Measurements from ENCODE around the gene SLC16A9. TPM values are rescaled to one million over a fixed set of nuclear protein-coding genes. Genes with fewer than 3 reads are reported as not detected.

The SLC16A9 gene
- total RNA-seq, 1 experiment from 2014 or later = 5.9 TPM

DNA sequence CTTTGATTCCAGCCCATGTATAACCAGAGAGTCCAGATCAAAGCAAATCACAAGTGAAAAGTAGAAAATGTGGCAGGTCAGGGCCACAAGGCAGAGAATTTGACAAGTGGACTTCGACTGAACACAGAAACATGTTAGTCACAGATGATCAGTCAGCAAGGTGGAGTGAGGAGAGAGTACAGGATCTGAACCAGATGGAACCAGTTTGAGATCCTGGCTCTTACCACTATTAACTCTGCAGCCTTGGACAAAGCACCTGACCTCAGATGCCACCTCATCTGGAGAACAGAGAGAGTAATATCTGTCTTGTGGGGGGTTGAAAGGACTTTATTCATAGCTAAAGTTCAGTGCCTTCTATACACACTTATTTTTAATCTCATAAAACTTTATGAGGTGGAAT lies 39.2 kb upstream of the SLC16A9 start:
- Histone ChIP-seq H3K4me3 (replicated peaks in 1 of 2; ENCODE audit: low read depth in 1 of 2, low read length in 2 of 2) (no peak overlapping the region), H3K4me1 (ENCODE audit: control insufficient read depth in 1 of 2, insufficient read depth in 2 of 2, low read length in 2 of 2) (no peaks in the 10 kb centered on the region), H3K27ac (ENCODE audit: low read depth, low read length) (no peak overlapping the region), H3K9ac (ENCODE audit: low read length) (no peak overlapping the region), H3K9me3 (ENCODE audit: control insufficient read depth in 1 of 2, insufficient read depth in 1 of 2, low read depth in 1 of 2, low read length in 2 of 2) (no peaks in the 10 kb centered on the region), H3K79me2 (ENCODE audit: insufficient read depth, low read length) (no peaks in the 10 kb centered on the region), H3K36me3 (ENCODE audit: control insufficient read depth in 1 of 2, insufficient read depth in 2 of 2, low read length in 2 of 2) (no peaks in the 10 kb centered on the region), H3K27me3 (ENCODE audit: insufficient read depth, low read length) (0 out of 2 replicates have a peak, but pooled peaks cover 9% of the 10 kb centered on the region), H4K20me1 (ENCODE audit: insufficient read depth) (no peaks in the 10 kb centered on the region), H3K9me2 (ENCODE audit: insufficient read depth) (no peaks in the 10 kb centered on the region), H3K4me2 (ENCODE audit: low read length) (no peak overlapping the region), H2AFZ (ENCODE audit: low read depth, low read length, poor library complexity, severe bottlenecking) (no peak overlapping the region)
- ChIA-PET CTCF (no interaction called here), POLR2A (no interaction called here), RAD21 (ENCODE audit: low non-redundant PET in 1 of 2, low total read pairs in 2 of 2, uncharacterized antibody in 2 of 2, unreplicated experiment in 2 of 2) (no interaction called here)
- intact Hi-C loops (cut with micrococcal nuclease) = no loop called here
- no peak for TF ChIP-seq SIN3A (IDR thresholded peaks at IDR 0.05; ENCODE audit: low read depth)
- no peak for TF ChIP-seq SP1 (IDR thresholded peaks at IDR 0.05; ENCODE audit: low read depth)
- no peak for TF ChIP-seq RAD21 (IDR thresholded peaks at IDR 0.05; ENCODE audit: low read depth)
- no peak for DNase-seq (ENCODE audit: low read depth, low spot score)
- ATAC-seq = no peak
- no TSS peak for BruUV-seq (replicated peaks)

DNA sequence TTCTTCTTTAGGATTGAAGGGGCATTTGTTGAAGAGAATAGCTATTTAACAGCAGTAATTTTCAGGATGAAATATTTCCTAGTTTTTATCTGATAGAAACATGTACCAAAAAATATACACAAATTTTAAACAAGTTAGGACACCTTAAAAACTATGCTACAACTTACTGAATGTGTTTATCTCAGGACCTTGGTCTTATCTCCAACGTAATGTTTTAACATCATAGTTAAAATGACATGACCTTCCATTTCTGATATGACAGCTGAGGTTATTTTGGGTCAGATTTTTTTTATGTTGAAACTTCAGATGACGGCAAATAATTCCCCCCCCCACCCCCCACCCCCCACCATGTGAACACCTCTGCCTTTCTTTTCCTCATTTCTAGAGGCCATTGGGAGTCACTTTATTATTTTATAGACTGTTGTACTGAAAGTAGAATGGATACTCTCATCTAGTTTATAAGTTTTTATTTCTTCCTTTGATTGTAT lies 35.6 kb upstream of the SLC16A9 start:
- RAD21 ChIA-PET (ENCODE audit: low non-redundant PET in 1 of 2, low total read pairs in 2 of 2, uncharacterized antibody in 2 of 2, unreplicated experiment in 2 of 2) = interaction anchor here in 1 of 2 experiments (0.7 kb wide), 1 partner anchor 96 kb away, joined by 3 read pairs; no protein-coding TSS in a partner anchor

More for the DNA sequence above, 35.6 kb upstream of the SLC16A9 start:
- Histone ChIP-seq H3K9ac (ENCODE audit: low read length) (no peak overlapping the region), H3K79me2 (ENCODE audit: insufficient read depth, low read length) (no peaks in the 10 kb centered on the region), H3K9me2 (ENCODE audit: insufficient read depth) (no peaks in the 10 kb centered on the region), H3K4me2 (ENCODE audit: low read length) (no peak overlapping the region), H3K27ac (ENCODE audit: low read depth, low read length) (no peak overlapping the region), H4K20me1 (ENCODE audit: insufficient read depth) (no peaks in the 10 kb centered on the region), H3K4me3 (replicated peaks in 1 of 2; ENCODE audit: low read depth in 1 of 2, low read length in 2 of 2) (no peak overlapping the region), H3K36me3 (ENCODE audit: control insufficient read depth in 1 of 2, insufficient read depth in 2 of 2, low read length in 2 of 2) (no peaks in the 10 kb centered on the region), H2AFZ (ENCODE audit: low read depth, low read length, poor library complexity, severe bottlenecking) (no peak overlapping the region), H3K4me1 (ENCODE audit: control insufficient read depth in 1 of 2, insufficient read depth in 2 of 2, low read length in 2 of 2) (no peaks in the 10 kb centered on the region), H3K9me3 (ENCODE audit: control insufficient read depth in 1 of 2, insufficient read depth in 1 of 2, low read depth in 1 of 2, low read length in 2 of 2) (no peaks in the 10 kb centered on the region), H3K27me3 (ENCODE audit: insufficient read depth, low read length) (no peaks in the 10 kb centered on the region)
- no peak for TF ChIP-seq JUND (IDR thresholded peaks at IDR 0.05)
- TF ChIP-seq, protein P1, sequence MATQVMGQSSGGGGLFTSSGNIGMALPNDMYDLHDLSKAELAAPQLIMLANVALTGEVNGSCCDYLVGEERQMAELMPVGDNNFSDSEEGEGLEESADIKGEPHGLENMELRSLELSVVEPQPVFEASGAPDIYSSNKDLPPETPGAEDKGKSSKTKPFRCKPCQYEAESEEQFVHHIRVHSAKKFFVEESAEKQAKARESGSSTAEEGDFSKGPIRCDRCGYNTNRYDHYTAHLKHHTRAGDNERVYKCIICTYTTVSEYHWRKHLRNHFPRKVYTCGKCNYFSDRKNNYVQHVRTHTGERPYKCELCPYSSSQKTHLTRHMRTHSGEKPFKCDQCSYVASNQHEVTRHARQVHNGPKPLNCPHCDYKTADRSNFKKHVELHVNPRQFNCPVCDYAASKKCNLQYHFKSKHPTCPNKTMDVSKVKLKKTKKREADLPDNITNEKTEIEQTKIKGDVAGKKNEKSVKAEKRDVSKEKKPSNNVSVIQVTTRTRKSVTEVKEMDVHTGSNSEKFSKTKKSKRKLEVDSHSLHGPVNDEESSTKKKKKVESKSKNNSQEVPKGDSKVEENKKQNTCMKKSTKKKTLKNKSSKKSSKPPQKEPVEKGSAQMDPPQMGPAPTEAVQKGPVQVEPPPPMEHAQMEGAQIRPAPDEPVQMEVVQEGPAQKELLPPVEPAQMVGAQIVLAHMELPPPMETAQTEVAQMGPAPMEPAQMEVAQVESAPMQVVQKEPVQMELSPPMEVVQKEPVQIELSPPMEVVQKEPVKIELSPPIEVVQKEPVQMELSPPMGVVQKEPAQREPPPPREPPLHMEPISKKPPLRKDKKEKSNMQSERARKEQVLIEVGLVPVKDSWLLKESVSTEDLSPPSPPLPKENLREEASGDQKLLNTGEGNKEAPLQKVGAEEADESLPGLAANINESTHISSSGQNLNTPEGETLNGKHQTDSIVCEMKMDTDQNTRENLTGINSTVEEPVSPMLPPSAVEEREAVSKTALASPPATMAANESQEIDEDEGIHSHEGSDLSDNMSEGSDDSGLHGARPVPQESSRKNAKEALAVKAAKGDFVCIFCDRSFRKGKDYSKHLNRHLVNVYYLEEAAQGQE (IDR thresholded peaks at IDR 0.05; ENCODE audit: low read depth) = no peak
- no peak for TF ChIP-seq ELF1 (IDR thresholded peaks at IDR 0.05; ENCODE audit: borderline replicate concordance, low read depth)
- TF ChIP-seq ZBTB33 (IDR thresholded peaks at IDR 0.05; ENCODE audit: extremely low read depth, insufficient replicate concordance, low read length) = no peak
- TF ChIP-seq SIN3A (IDR thresholded peaks at IDR 0.05; ENCODE audit: low read depth) = no peak
- TF ChIP-seq SRF (IDR thresholded peaks at IDR 0.05; ENCODE audit: low read depth) = no peak
- TF ChIP-seq POLR2AphosphoS5 (IDR thresholded peaks at IDR 0.05; ENCODE audit: low read depth, low read length) = no peak
- TF ChIP-seq, protein P2, sequence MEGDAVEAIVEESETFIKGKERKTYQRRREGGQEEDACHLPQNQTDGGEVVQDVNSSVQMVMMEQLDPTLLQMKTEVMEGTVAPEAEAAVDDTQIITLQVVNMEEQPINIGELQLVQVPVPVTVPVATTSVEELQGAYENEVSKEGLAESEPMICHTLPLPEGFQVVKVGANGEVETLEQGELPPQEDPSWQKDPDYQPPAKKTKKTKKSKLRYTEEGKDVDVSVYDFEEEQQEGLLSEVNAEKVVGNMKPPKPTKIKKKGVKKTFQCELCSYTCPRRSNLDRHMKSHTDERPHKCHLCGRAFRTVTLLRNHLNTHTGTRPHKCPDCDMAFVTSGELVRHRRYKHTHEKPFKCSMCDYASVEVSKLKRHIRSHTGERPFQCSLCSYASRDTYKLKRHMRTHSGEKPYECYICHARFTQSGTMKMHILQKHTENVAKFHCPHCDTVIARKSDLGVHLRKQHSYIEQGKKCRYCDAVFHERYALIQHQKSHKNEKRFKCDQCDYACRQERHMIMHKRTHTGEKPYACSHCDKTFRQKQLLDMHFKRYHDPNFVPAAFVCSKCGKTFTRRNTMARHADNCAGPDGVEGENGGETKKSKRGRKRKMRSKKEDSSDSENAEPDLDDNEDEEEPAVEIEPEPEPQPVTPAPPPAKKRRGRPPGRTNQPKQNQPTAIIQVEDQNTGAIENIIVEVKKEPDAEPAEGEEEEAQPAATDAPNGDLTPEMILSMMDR (IDR thresholded peaks at IDR 0.05 in 2 of 3, conservative IDR thresholded peaks at IDR 0.05 in 1 of 3; ENCODE audit: borderline replicate concordance in 1 of 3, insufficient read depth in 1 of 3, low read depth in 2 of 3, low read length in 2 of 3) = no peak
- intact Hi-C loops (cut with micrococcal nuclease) = no loop called here
- no TSS peak for BruUV-seq (replicated peaks)
- CTCF ChIA-PET = no interaction called here
- POLR2A ChIA-PET = no interaction called here
- DNase-seq (ENCODE audit: low read depth, low spot score) (no peak), ATAC-seq (no peak)
